Measurements from ENCODE around the gene TBC1D5. TPM values are rescaled to one million over a fixed set of nuclear protein-coding genes. Genes with fewer than 3 reads are reported as not detected.

The TBC1D5 gene
- total RNA-seq, 8 experiments from 2014 or later: 42.7 to 85.9 (median 53.3) TPM

- in situ Hi-C loops (cut with MboI; ENCODE audit: low pct_unique_long_range_greater_than_20kb in 2 of 9, low sequenced_read_pairs in 9 of 9, unreplicated experiment in 9 of 9): no loop called here
- H3K4me3 ChIP-seq: no peak overlapping the region
- no peak overlapping the region for H3K27ac ChIP-seq
- peaks cover 6% of the 10 kb centered on the region in 2 donors for H3K4me1 ChIP-seq (replicated peaks in 1 of 2)
- ATAC-seq (replicated peaks in 6 of 8): peak in 4 of 8 experiments; percentile 28 to 46 (median 39)
- WGBS, 10 experiments: 14 to 83% (median 45%) methylated on average over 1 to 2 of the region's 3 CpGs; no CpG with 5 or more reads in 4 of the 10 experiments
Measured at GRCh38 chr3:17195192-17195611, 547.2 kb downstream of the TBC1D5 start.

- WGBS, 10 experiments: 60 to 100% (median 91%) methylated on average over 1 to 5 of the region's 5 CpGs; no CpG with 5 or more reads in 2 of the 10 experiments
- Histone ChIP-seq H3K4me3 (no peak overlapping the region), H3K27ac (no peak overlapping the region), H3K4me1 (replicated peaks in 1 of 2) (peaks cover 6% of the 10 kb centered on the region in 2 donors)
- ATAC-seq (replicated peaks in 6 of 8): no peak
- in situ Hi-C loops (cut with MboI; ENCODE audit: low pct_unique_long_range_greater_than_20kb in 2 of 9, low sequenced_read_pairs in 9 of 9, unreplicated experiment in 9 of 9): no loop called here
Measured at GRCh38 chr3:17194116-17194515, 548.3 kb downstream of the TBC1D5 start.

- ATAC-seq (replicated peaks in 6 of 8): no peak
- no peak overlapping the region for H3K27ac ChIP-seq
- no peak overlapping the region for H3K4me3 ChIP-seq
- H3K4me1 ChIP-seq (replicated peaks in 1 of 2): peaks cover 6% of the 10 kb centered on the region in 2 donors
- in situ Hi-C loops (cut with MboI; ENCODE audit: low pct_unique_long_range_greater_than_20kb in 2 of 9, low sequenced_read_pairs in 9 of 9, unreplicated experiment in 9 of 9): no loop called here
- WGBS, 10 experiments: 60 to 100% (median 86%) methylated on average over 1 of the region's 2 CpGs; no CpG with 5 or more reads in 5 of the 10 experiments
Measured at GRCh38 chr3:17192995-17193394, 549.4 kb downstream of the TBC1D5 start.

- Histone ChIP-seq H3K4me1 (replicated peaks in 1 of 2) (peaks cover 0 to 6% of the 10 kb centered on the region in 2 donors), H3K27ac (no peak overlapping the region), H3K4me3 (no peak overlapping the region)
- WGBS, 10 experiments: 70 to 100% (median 93%) methylated on average over 2 to 7 of the region's 7 CpGs
- ATAC-seq (replicated peaks in 6 of 8): no peak
- in situ Hi-C loops (cut with MboI; ENCODE audit: low pct_unique_long_range_greater_than_20kb in 2 of 9, low sequenced_read_pairs in 9 of 9, unreplicated experiment in 9 of 9): no loop called here
Measured at GRCh38 chr3:17190353-17191078, 551.9 kb downstream of the TBC1D5 start.

GRCh38 chr3:17188378-17188777 lies 554.1 kb downstream of the TBC1D5 start:
- no peak for ATAC-seq (replicated peaks in 6 of 8)
- Histone ChIP-seq H3K4me1 (replicated peaks in 1 of 2) (no peaks in the 10 kb centered on the region), H3K4me3 (no peak overlapping the region), H3K27ac (no peak overlapping the region)
- in situ Hi-C loops (cut with MboI; ENCODE audit: low pct_unique_long_range_greater_than_20kb in 2 of 9, low sequenced_read_pairs in 9 of 9, unreplicated experiment in 9 of 9): no loop called here
- 80 to 100% (median 83%) methylated on average over 1 of the region's 1 CpG; no CpG with 5 or more reads in 2 of the 10 experiments for WGBS, 10 experiments

- Histone ChIP-seq H3K27ac (no peak overlapping the region), H3K4me1 (replicated peaks in 1 of 2) (no peaks in the 10 kb centered on the region), H3K4me3 (no peak overlapping the region)
- in situ Hi-C loops (cut with MboI; ENCODE audit: low pct_unique_long_range_greater_than_20kb in 2 of 9, low sequenced_read_pairs in 9 of 9, unreplicated experiment in 9 of 9): no loop called here
- 58 to 100% (median 90%) methylated on average over 1 to 6 of the region's 6 CpGs for WGBS, 10 experiments
- no peak for ATAC-seq (replicated peaks in 6 of 8)
Measured at GRCh38 chr3:17187589-17188184, 554.7 kb downstream of the TBC1D5 start.

- in situ Hi-C loops (cut with MboI; ENCODE audit: low pct_unique_long_range_greater_than_20kb in 2 of 9, low sequenced_read_pairs in 9 of 9, unreplicated experiment in 9 of 9): no loop called here
- no peak overlapping the region for H3K27ac ChIP-seq
Measured at GRCh38 chr3:17183951-17184550, 558.4 kb downstream of the TBC1D5 start.

GRCh38 chr3:17182166-17182565 lies 560.3 kb downstream of the TBC1D5 start:
- in situ Hi-C loops (cut with MboI; ENCODE audit: low pct_unique_long_range_greater_than_20kb in 2 of 9, low sequenced_read_pairs in 9 of 9, unreplicated experiment in 9 of 9): no loop called here
- ATAC-seq (replicated peaks in 6 of 8): no peak
- Histone ChIP-seq H3K4me1 (replicated peaks in 1 of 2) (peaks cover 6% of the 10 kb centered on the region in 2 donors), H3K4me3 (no peak overlapping the region), H3K27ac (no peak overlapping the region)
- 10 to 92% (median 80%) methylated on average over 1 to 5 of the region's 5 CpGs for WGBS, 10 experiments

More at GRCh38 chr3:17183951-17184550, 558.4 kb downstream of the TBC1D5 start:
- peak in 5 of 8 experiments; percentile 7 to 77 (median 32) for ATAC-seq (replicated peaks in 6 of 8)
- Histone ChIP-seq H3K4me1 (replicated peaks in 1 of 2) (peaks cover 6% of the 10 kb centered on the region in 2 donors), H3K4me3 (no peak overlapping the region)

GRCh38 chr3:17181413-17181907 lies 561.0 kb downstream of the TBC1D5 start:
- Histone ChIP-seq H3K27ac (no peak overlapping the region), H3K4me1 (replicated peaks in 1 of 2) (peaks cover 6% of the 10 kb centered on the region in 2 donors), H3K4me3 (no peak overlapping the region)
- in situ Hi-C loops (cut with MboI; ENCODE audit: low pct_unique_long_range_greater_than_20kb in 2 of 9, low sequenced_read_pairs in 9 of 9, unreplicated experiment in 9 of 9): no loop called here
- 80 to 100% (median 92%) methylated on average over 1 to 2 of the region's 2 CpGs; no CpG with 5 or more reads in 2 of the 10 experiments for WGBS, 10 experiments
- ATAC-seq (replicated peaks in 6 of 8): no peak

- 35 to 100% (median 77%) methylated on average over 1 to 6 of the region's 7 CpGs for WGBS, 10 experiments
- peak in 5 of 8 experiments; percentile 98 to 99 (median 99) for ATAC-seq (replicated peaks in 6 of 8)
- Histone ChIP-seq H3K4me3 (no peak overlapping the region), H3K27ac (no peak overlapping the region), H3K4me1 (replicated peaks in 1 of 2) (peaks cover 6% of the 10 kb centered on the region in 2 donors)
- in situ Hi-C loops (cut with MboI; ENCODE audit: low pct_unique_long_range_greater_than_20kb in 2 of 9, low sequenced_read_pairs in 9 of 9, unreplicated experiment in 9 of 9): no loop called here
Measured at GRCh38 chr3:17179381-17180205, 562.8 kb downstream of the TBC1D5 start.

- in situ Hi-C loops (cut with MboI; ENCODE audit: low pct_unique_long_range_greater_than_20kb in 2 of 9, low sequenced_read_pairs in 9 of 9, unreplicated experiment in 9 of 9): no loop called here
- WGBS, 10 experiments: 33 to 100% (median 60%) methylated on average over 1 of the region's 1 CpG; no CpG with 5 or more reads in 3 of the 10 experiments
- Histone ChIP-seq H3K4me3 (no peak overlapping the region), H3K4me1 (replicated peaks in 1 of 2) (peaks cover 6% of the 10 kb centered on the region in 2 donors), H3K27ac (no peak overlapping the region)
- peak in 1 of 8 experiments; percentile 39 for ATAC-seq (replicated peaks in 6 of 8)
Measured at GRCh38 chr3:17176757-17177156, 565.7 kb downstream of the TBC1D5 start.

- Histone ChIP-seq H3K4me3 (no peak overlapping the region), H3K27ac (no peak overlapping the region), H3K4me1 (replicated peaks in 1 of 2) (peaks cover 6% of the 10 kb centered on the region in 2 donors)
- peak in 2 of 8 experiments; percentile 93 to 94 for ATAC-seq (replicated peaks in 6 of 8)
- WGBS, 10 experiments: 58 to 100% (median 100%) methylated on average over 1 to 2 of the region's 2 CpGs; no CpG with 5 or more reads in 3 of the 10 experiments
- in situ Hi-C loops (cut with MboI; ENCODE audit: low pct_unique_long_range_greater_than_20kb in 2 of 9, low sequenced_read_pairs in 9 of 9, unreplicated experiment in 9 of 9): no loop called here
Measured at GRCh38 chr3:17175187-17175807, 567.1 kb downstream of the TBC1D5 start.

Measured in motor neuron (in vitro differentiated cells).